Hippocampal formation (tissue), 2 donors: Measurements from ENCODE around the gene ANKUB1.
A peak's percentile ranks its signal among the peaks of the same experiment; 100 is the strongest.

Experiments used
- DNase-seq, 2 donors: peaks; one replicate each; lab custom pipeline; 2025; lab: John Stamatoyannopoulos, UW

The ANKUB1 gene

GRCh38 chr3:149809699-149810098 is 17.3 kb upstream of the ANKUB1 start:
- no peak for DNase-seq

- DNase-seq: peak; percentile 77 to 83
Measured at GRCh38 chr3:149808209-149808829, 16.0 kb upstream of the ANKUB1 start.

- DNase-seq: no peak
Measured at GRCh38 chr3:149806171-149806778, 13.9 kb upstream of the ANKUB1 start.

- DNase-seq: no peak
Measured at GRCh38 chr3:149801639-149802038, 9.3 kb upstream of the ANKUB1 start.

- no peak for DNase-seq
Measured at GRCh38 chr3:149801195-149801594, 8.8 kb upstream of the ANKUB1 start.

GRCh38 chr3:149800693-149801092 is 8.3 kb upstream of the ANKUB1 start:
- DNase-seq: no peak

- no peak for DNase-seq
Measured at GRCh38 chr3:149796026-149796425, 3.7 kb upstream of the ANKUB1 start.

GRCh38 chr3:149790698-149791097 is 1.7 kb downstream of the ANKUB1 start:
- no peak for DNase-seq

- no peak for DNase-seq
Measured at GRCh38 chr3:149790268-149790667, 2.1 kb downstream of the ANKUB1 start.

- DNase-seq: no peak
Measured at GRCh38 chr3:149784064-149784704, 8.2 kb downstream of the ANKUB1 start.

GRCh38 chr3:149783576-149783975 is 8.8 kb downstream of the ANKUB1 start:
- peak in 1 of 2 donors; percentile 2 for DNase-seq

- DNase-seq: no peak
Measured at GRCh38 chr3:149781741-149782140, 10.6 kb downstream of the ANKUB1 start.

- DNase-seq: no peak
Measured at GRCh38 chr3:149781211-149781610, 11.1 kb downstream of the ANKUB1 start.

- no peak for DNase-seq
Measured at GRCh38 chr3:149777414-149778214, 14.7 kb downstream of the ANKUB1 start.

- no peak for DNase-seq
Measured at GRCh38 chr3:149776170-149776569, 16.2 kb downstream of the ANKUB1 start.

- no peak for DNase-seq
Measured at GRCh38 chr3:149772861-149773260, 19.5 kb downstream of the ANKUB1 start.

GRCh38 chr3:149771652-149772271 is 20.6 kb downstream of the ANKUB1 start:
- DNase-seq: peak in 1 of 2 donors; percentile 9

- no peak for DNase-seq
Measured at GRCh38 chr3:149770246-149770645, 22.1 kb downstream of the ANKUB1 start.

GRCh38 chr3:149768704-149769103 is 23.6 kb downstream of the ANKUB1 start:
- DNase-seq: no peak

- peak; percentile 71 to 91 for DNase-seq
Measured at GRCh38 chr3:149767720-149768119, 24.6 kb downstream of the ANKUB1 start.

GRCh38 chr3:149765762-149766334 is 26.5 kb downstream of the ANKUB1 start:
- DNase-seq: peak in 1 of 2 donors; percentile 92

GRCh38 chr3:149764302-149764701 is 28.1 kb downstream of the ANKUB1 start:
- DNase-seq: no peak
